SK-N-SH (cell line): ENCODE results near the gene CHRNE.

Experiments
- RAD21 ChIP-seq: IDR thresholded peaks from 2 replicates; pipeline ENCODE4 v1.6.1; 2012; ENCODE audit warnings: mild to moderate bottlenecking, low read length
- TF ChIP-seq, protein P1 (sequence below): fragments of 200-600 bp; sonication (generic); IDR thresholded peaks from 2 replicates; pipeline ENCODE4 v1.6.1; 2017; ENCODE audit warnings: antibody characterized with exemption, mild to moderate bottlenecking, moderate library complexity

GRCh38 chr17:4934173-4934979 lies 31.5 kb upstream of the CHRNE start:
- TF ChIP-seq, protein P1, sequence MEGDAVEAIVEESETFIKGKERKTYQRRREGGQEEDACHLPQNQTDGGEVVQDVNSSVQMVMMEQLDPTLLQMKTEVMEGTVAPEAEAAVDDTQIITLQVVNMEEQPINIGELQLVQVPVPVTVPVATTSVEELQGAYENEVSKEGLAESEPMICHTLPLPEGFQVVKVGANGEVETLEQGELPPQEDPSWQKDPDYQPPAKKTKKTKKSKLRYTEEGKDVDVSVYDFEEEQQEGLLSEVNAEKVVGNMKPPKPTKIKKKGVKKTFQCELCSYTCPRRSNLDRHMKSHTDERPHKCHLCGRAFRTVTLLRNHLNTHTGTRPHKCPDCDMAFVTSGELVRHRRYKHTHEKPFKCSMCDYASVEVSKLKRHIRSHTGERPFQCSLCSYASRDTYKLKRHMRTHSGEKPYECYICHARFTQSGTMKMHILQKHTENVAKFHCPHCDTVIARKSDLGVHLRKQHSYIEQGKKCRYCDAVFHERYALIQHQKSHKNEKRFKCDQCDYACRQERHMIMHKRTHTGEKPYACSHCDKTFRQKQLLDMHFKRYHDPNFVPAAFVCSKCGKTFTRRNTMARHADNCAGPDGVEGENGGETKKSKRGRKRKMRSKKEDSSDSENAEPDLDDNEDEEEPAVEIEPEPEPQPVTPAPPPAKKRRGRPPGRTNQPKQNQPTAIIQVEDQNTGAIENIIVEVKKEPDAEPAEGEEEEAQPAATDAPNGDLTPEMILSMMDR = peak; percentile 44
- peak; percentile 25; the same call in 1 of the 2 replicates for TF ChIP-seq RAD21
